PC-3 (cell line): Measurements from ENCODE around the gene SAA1. TPM values are rescaled to one million over a fixed set of nuclear protein-coding genes. Genes with fewer than 3 reads are reported as not detected.

Experiments
- ATAC-seq: fragments of 200-7000 bp; cut with Tn5 transposase; 2 replicates; pipeline ENCODE4 v1.9.1; 2020; ENCODE audit warnings: mild to moderate bottlenecking, moderate library complexity
- BruUV-seq: library from RNA; stranded (reverse); fragments of 400-500 nt; replicated peaks from 2 replicates; lab custom pipeline; 2021; lab: Mats Ljungman, UMichigan
- CTCF ChIA-PET: fragments of 300-600 bp; sonication (Branson Sonifier 250); formaldehyde crosslinking; loops from one replicate; lab custom pipeline; 2022; ENCODE audit warnings: antibody characterized with exemption; lab: Charles Lee
- POLR2A ChIA-PET: fragments of 300-600 bp; sonication (Branson Sonifier 250); formaldehyde crosslinking; loops from one replicate; lab custom pipeline; 2022; ENCODE audit warnings: antibody characterized with exemption; ENCODE audit not compliant: unreplicated experiment; lab: Charles Lee
- DNase-seq: peaks from one replicate; pipeline ENCODE4 v3.0.0-alpha.2; 2015
- H2AFZ ChIP-seq: fragments of 300-600 bp; sonication (generic); 2 replicates; pipeline ENCODE4 v1.6.0; 2016; ENCODE audit warnings: antibody characterized with exemption, low read length
- H3F3A ChIP-seq: fragments of 300-600 bp; sonication (generic); one replicate; pipeline ENCODE4 v1.6.0; 2017; ENCODE audit warnings: antibody characterized with exemption, low read length, control low read depth, mild to moderate bottlenecking; ENCODE audit not compliant: unreplicated experiment
- H3K27ac ChIP-seq: fragments of 300-600 bp; sonication (generic); 2 replicates; pipeline ENCODE4 v1.5.1; 2016; ENCODE audit warnings: mild to moderate bottlenecking, low read length
- H3K27me3 ChIP-seq: fragments of 300-600 bp; sonication (generic); 2 replicates; pipeline ENCODE4 v1.6.1; 2016; ENCODE audit warnings: low read length, mixed read lengths
- H3K36me3 ChIP-seq: fragments of 300-600 bp; sonication (generic); 2 replicates; pipeline ENCODE4 v1.6.1; 2016; ENCODE audit warnings: low read depth, mixed run types, low read length, mixed read lengths
- H3K4me1 ChIP-seq: fragments of 300-600 bp; sonication (generic); 2 replicates; pipeline ENCODE4 v1.5.1; 2016; ENCODE audit warnings: low read length; ENCODE audit not compliant: insufficient read depth
- H3K4me2 ChIP-seq: fragments of 300-600 bp; sonication (generic); 2 replicates; pipeline ENCODE4 v1.6.0; 2016; ENCODE audit warnings: low read length
- H3K4me3 ChIP-seq: fragments of 300-600 bp; sonication (generic); 2 replicates; pipeline ENCODE4 v1.5.1; 2016; ENCODE audit warnings: mild to moderate bottlenecking, low read length, mixed read lengths
- H3K79me2 ChIP-seq: fragments of 300-600 bp; sonication (generic); 2 replicates; pipeline ENCODE4 v1.6.1; 2017; ENCODE audit warnings: low read length, mixed read lengths
- H3K9ac ChIP-seq: fragments of 300-600 bp; sonication (generic); 2 replicates; pipeline ENCODE4 v1.6.0; 2016; ENCODE audit warnings: mild to moderate bottlenecking, low read length
- H3K9me2 ChIP-seq: fragments of 300-600 bp; sonication (generic); replicated peaks from 2 replicates; pipeline ENCODE4 v1.6.1; 2016; ENCODE audit warnings: mixed run types, low read length, mixed read lengths
- H3K9me3 ChIP-seq: fragments of 300-600 bp; sonication (generic); 2 replicates; pipeline ENCODE4 v1.6.1; 2016; ENCODE audit warnings: low read length, mixed read lengths
- H4K20me1 ChIP-seq: fragments of 300-600 bp; sonication (generic); 2 replicates; pipeline ENCODE4 v1.6.1; 2016; ENCODE audit warnings: low read length, mixed read lengths
- CTCF ChIP-seq: fragments of 300-600 bp; sonication (generic); conservative IDR thresholded peaks from 2 replicates; pipeline ENCODE4 v1.5.1; 2017; ENCODE audit warnings: antibody characterized with exemption, low read depth, mild to moderate bottlenecking, low read length
- EZH2 ChIP-seq: fragments of 300-600 bp; sonication (generic); IDR thresholded peaks from one replicate; pipeline ENCODE4 v1.6.1; 2017; ENCODE audit warnings: antibody characterized with exemption, mild to moderate bottlenecking, low read length; ENCODE audit not compliant: unreplicated experiment
- EZH2phosphoT487 ChIP-seq: fragments of 300-600 bp; sonication (generic); IDR thresholded peaks from 2 replicates; pipeline ENCODE4 v1.6.1; 2018; ENCODE audit warnings: mild to moderate bottlenecking, antibody characterized with exemption, low read length, borderline replicate concordance
- intact Hi-C: fragments of 100-400 bp; cut with micrococcal nuclease; formaldehyde crosslinking; loops from 2 replicates; pipeline ENCODE4 v1.9.0; 2023
- total RNA-seq: library from RNA; depleted of rRNA; stranded (reverse); fragments of >200 nt; gene quantifications from 2 replicates; pipeline ENCODE4 v1.2.3, GENCODE V29; 2014

SAA1 gene
- total RNA-seq, 1 experiment from 2014 or later, result not detected

- Histone ChIP-seq H3K79me2 (no peaks in the 10 kb centered on the region), H3K36me3 (no peaks in the 10 kb centered on the region), H2AFZ (no peak within 1 kb of the TSS), H3K27ac (no peak within 1 kb of the TSS), H3K27me3 (peaks cover 57% of the 10 kb centered on the region), H3K9me3 (no peaks in the 10 kb centered on the region), H3K9me2 (no peaks in the 10 kb centered on the region), H3K9ac (no peak within 1 kb of the TSS), H3K4me2 (no peak within 1 kb of the TSS), H4K20me1 (no peaks in the 10 kb centered on the region), H3K4me3 (no peak within 1 kb of the TSS), H3F3A (no peaks in the 10 kb centered on the region), H3K4me1 (no peaks in the 10 kb centered on the region)
- TF ChIP-seq CTCF (no peak), EZH2 (no peak), EZH2phosphoT487 (no peak)
- peak; percentile 28 for DNase-seq
- ChIA-PET CTCF (no interaction called here), POLR2A (no interaction called here)
- intact Hi-C loops, result no loop called here
- ATAC-seq, result no peak
- no TSS peak for BruUV-seq
Observed at GRCh38 chr11:18236664-18237356, 29.3 kb upstream of the SAA1 start, which contains the start of gene SAA4. SAA4 (minus strand) TSS chr11:18236802; CDS start chr11:18235926, 876 bp downstream.

- CTCF ChIA-PET, result no interaction called here
- intact Hi-C loops, result loop anchor here (10.0 kb wide), 3 partner anchors 85 to 285 kb away; partner anchors contain the start of genes GTF2H1, HPS5 and TSG101
Observed at GRCh38 chr11:18239655-18240054, 26.4 kb upstream of the SAA1 start.

More at GRCh38 chr11:18239655-18240054, 26.4 kb upstream of the SAA1 start:
- Histone ChIP-seq H3K27ac (no peak overlapping the region), H3K27me3 (peaks cover 49% of the 10 kb centered on the region), H3K9me3 (no peaks in the 10 kb centered on the region), H3K79me2 (no peaks in the 10 kb centered on the region), H3F3A (no peaks in the 10 kb centered on the region), H3K9ac (no peak overlapping the region), H3K4me3 (no peak overlapping the region), H4K20me1 (no peaks in the 10 kb centered on the region), H3K4me1 (no peaks in the 10 kb centered on the region), H2AFZ (no peak overlapping the region), H3K9me2 (no peaks in the 10 kb centered on the region), H3K4me2 (no peak overlapping the region), H3K36me3 (no peaks in the 10 kb centered on the region)
- TF ChIP-seq EZH2 (no peak), EZH2phosphoT487 (no peak), CTCF (no peak)
- POLR2A ChIA-PET, result no interaction called here
- BruUV-seq, result no TSS peak
- DNase-seq (no peak), ATAC-seq (no peak)
